Activated T-helper 1 cell treated with anti-CD3 and anti-CD28 coated beads, Interleukin-12 subunit alpha, Interleukin-12 subunit beta, Interleukin-2, Interleukin-4 antibody, amounts not matched to agents 30 ng/mL and 10 ng/mL and 1 ng/mL, durations not matched to agents 14 hours and 24 hours and 36 hours (primary cell): ENCODE measurements around the gene SCAF4. TPM values are rescaled to one million over a fixed set of nuclear protein-coding genes. Genes with fewer than 3 reads are reported as not detected.

Experiments used
- DNase-seq: peaks from one replicate; pipeline ENCODE4 v3.0.0; 2021; ENCODE audit warnings: low spot score
- H3K27ac Mint-ChIP-seq: one replicate; pipeline ENCODE4 v1.8.0; 2021; ENCODE audit warnings: mild to moderate bottlenecking, mixed read lengths
- H3K27me3 Mint-ChIP-seq: one replicate; pipeline ENCODE4 v1.8.0; 2022; ENCODE audit warnings: mild to moderate bottlenecking, moderate library complexity, mixed read lengths; ENCODE audit not compliant: insufficient read depth
- H3K36me3 Mint-ChIP-seq: one replicate; pipeline ENCODE4 v1.8.0; 2021; ENCODE audit warnings: low read depth, mixed read lengths
- H3K4me1 Mint-ChIP-seq: one replicate; pipeline ENCODE4 v1.8.0; 2021; ENCODE audit warnings: low read depth, mixed read lengths
- H3K4me3 Mint-ChIP-seq: one replicate; pipeline ENCODE4 v1.8.0; 2021; ENCODE audit warnings: mild to moderate bottlenecking, moderate library complexity, mixed read lengths
- H3K9me3 Mint-ChIP-seq: one replicate; pipeline ENCODE4 v1.8.0; 2021; ENCODE audit warnings: mixed read lengths
- intact Hi-C: fragments of 100-400 bp; cut with micrococcal nuclease; formaldehyde crosslinking; loops from one replicate; pipeline ENCODE4 v1.15.1; 2024
- total RNA-seq: library from RNA; stranded (reverse); gene quantifications from 2 replicates; pipeline ENCODE4 v1.2.3, GENCODE V29; 2022

The SCAF4 gene
- total RNA-seq, 1 donor from 2014 or later: 66.1 TPM

DNA sequence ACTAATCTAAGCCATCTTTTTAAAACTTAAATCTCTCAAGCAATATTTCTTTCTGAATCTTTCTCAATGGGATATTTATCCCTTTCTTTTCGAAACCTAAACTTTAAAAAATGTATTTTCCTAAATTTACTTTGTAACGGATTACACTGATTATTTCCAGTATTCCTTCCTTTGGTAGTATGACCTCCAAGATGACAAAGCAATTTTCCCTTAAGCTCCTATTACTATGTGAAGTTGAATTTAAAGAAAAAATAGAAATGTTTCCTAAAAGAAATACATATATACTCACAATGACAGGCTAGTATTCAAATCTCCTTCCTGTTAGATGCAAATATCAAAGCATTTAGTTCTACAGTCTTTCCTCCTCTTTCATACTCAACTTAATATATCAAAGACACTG lies 15.8 kb downstream of the SCAF4 start:
- Mint-ChIP-seq H3K36me3 (no peaks in the 10 kb centered on the region), H3K4me3 (no peak overlapping the region), H3K9me3 (no peaks in the 10 kb centered on the region), H3K27me3 (no peaks in the 10 kb centered on the region), H3K4me1 (peaks cover 41% of the 10 kb centered on the region), H3K27ac (no peak overlapping the region)
- intact Hi-C loops: no loop called here
- DNase-seq: no peak

DNA sequence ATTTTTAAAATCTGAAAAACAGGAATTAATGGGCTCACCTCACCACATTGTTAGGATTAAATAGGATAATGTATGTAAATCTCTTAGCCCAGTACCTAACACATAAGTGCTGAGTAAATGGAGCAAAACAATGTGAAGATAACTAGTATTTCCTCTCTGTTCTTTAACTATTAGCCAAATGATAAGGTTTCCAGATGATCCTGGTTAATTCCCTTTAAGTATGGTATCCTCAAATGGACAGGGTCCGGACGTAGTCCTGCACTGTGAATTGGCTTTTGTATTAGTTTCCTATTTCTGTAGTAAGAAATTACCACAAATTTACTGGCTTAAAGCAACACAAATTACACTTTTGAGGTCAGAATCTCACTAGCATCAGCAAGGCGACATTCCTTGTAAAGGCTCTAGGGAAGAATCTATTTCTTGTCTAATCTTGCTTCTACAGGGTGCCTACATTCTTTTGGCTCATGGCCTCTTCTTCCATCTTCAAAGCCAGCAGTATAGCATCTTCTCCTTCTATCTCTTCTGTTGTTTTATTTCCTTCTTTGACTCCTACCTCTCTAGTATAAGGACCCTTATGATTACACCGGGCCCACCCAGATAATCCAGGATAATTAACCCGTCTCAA lies 17.1 kb downstream of the SCAF4 start:
- Mint-ChIP-seq H3K4me3 (no peak overlapping the region), H3K9me3 (no peaks in the 10 kb centered on the region), H3K36me3 (no peaks in the 10 kb centered on the region), H3K27ac (no peak overlapping the region), H3K27me3 (no peaks in the 10 kb centered on the region), H3K4me1 (peaks cover 32% of the 10 kb centered on the region)
- no peak for DNase-seq
- intact Hi-C loops: loop anchor here (1.0 kb wide), 2 partner anchors 9 to 15 kb away; no protein-coding TSS in a partner anchor

DNA sequence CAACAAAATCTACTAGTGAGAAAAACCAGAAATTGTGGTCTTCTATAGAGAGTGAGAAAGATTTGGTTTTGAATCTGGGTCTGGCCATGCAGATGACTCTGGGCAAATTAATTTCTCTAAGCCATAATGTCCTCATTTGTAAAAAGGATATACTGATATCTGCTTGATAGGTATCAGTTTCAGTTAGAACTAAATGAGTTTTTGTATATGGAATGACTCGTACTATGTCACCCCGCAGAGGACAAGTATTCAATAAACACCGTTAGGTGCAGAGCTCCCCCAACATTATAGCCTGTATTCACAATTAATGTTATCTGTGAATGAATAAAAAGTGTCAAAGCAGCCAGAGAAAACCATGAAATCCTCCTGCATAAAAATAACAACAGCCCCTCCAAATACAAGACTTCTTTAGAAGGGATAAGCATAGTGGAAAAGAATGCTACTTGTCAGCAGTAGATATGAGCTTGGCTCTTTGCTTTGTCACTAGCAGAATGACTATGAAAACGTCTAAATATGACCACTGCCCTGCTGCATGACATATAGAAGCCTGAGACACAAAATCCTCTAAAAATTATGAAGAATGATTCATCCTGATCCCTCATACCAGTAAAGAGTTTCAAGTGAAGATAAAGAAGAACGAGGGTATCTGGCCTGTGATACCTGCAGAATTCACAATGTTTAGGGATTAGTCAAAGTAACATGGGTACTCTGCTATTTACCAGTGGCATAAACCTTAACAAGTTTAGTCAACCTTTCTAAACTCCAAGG lies 17.8 kb downstream of the SCAF4 start:
- no peaks in the 10 kb centered on the region for H3K27me3 Mint-ChIP-seq
- H3K27ac Mint-ChIP-seq: peak overlapping the region; percentile 66
- peaks cover 35% of the 10 kb centered on the region for H3K4me1 Mint-ChIP-seq
- H3K36me3 Mint-ChIP-seq: no peaks in the 10 kb centered on the region
- H3K9me3 Mint-ChIP-seq: no peaks in the 10 kb centered on the region
- H3K4me3 Mint-ChIP-seq: no peak overlapping the region
- intact Hi-C loops: loop anchor here (1.0 kb wide), 2 partner anchors 10 to 16 kb away; no protein-coding TSS in a partner anchor
- DNase-seq: no peak

- Mint-ChIP-seq H3K36me3 (no peaks in the 10 kb centered on the region), H3K27ac (no peak overlapping the region), H3K4me3 (no peak overlapping the region), H3K27me3 (no peaks in the 10 kb centered on the region), H3K4me1 (peaks cover 31% of the 10 kb centered on the region), H3K9me3 (no peaks in the 10 kb centered on the region)
- no peak for DNase-seq
- intact Hi-C loops: no loop called here
These were observed 18.8 kb downstream of the SCAF4 start for GRCh38 chr21:31713115-31713514.

- Mint-ChIP-seq H3K4me3 (no peak overlapping the region), H3K27me3 (no peaks in the 10 kb centered on the region), H3K9me3 (no peaks in the 10 kb centered on the region), H3K4me1 (peaks cover 37% of the 10 kb centered on the region), H3K36me3 (no peaks in the 10 kb centered on the region), H3K27ac (no peak overlapping the region)
- no peak for DNase-seq
- intact Hi-C loops: no loop called here
These were observed 20.1 kb downstream of the SCAF4 start for GRCh38 chr21:31711745-31712285.

DNA sequence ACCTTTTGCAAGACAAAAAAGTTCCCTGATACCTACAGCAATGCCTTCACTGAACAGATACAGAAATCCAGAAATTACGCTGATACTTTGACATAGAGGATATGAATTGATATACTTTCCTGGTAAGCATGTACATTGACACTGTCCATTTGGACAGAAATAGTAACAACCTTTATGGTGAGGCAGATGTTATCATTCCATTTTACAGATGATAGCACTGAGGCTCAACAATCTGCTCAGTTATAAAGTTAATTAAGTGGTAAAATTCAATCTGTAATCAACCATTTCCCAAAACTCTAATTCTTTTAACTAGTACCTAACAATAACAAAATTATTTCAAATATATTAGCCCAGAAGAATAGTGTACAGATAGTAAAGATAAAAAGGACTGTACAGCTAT lies 20.6 kb downstream of the SCAF4 start:
- Mint-ChIP-seq H3K27ac (no peak overlapping the region), H3K4me1 (peaks cover 37% of the 10 kb centered on the region), H3K4me3 (no peak overlapping the region), H3K9me3 (no peaks in the 10 kb centered on the region), H3K27me3 (no peaks in the 10 kb centered on the region), H3K36me3 (no peaks in the 10 kb centered on the region)
- intact Hi-C loops: no loop called here
- DNase-seq: no peak

DNA sequence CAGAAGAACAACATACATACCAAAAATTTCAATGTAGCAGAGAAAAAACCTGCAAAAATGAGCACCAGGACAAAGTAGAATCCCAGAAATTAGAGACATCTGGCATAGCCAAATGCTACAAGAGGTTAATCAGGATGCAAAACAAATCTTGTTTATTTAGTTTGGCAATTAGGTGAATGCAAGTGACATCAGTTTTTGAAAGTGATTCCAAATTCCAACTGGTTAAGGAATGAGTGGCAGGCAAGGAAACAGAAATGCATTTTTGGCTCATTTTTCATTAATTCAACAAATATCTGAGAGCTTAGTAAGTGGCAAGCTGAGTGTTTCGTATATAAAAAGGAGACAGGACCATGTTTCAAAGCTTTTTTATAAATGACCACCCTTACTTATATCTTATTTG lies 21.3 kb downstream of the SCAF4 start:
- Mint-ChIP-seq H3K4me3 (no peak overlapping the region), H3K9me3 (no peaks in the 10 kb centered on the region), H3K27ac (no peak overlapping the region), H3K36me3 (no peaks in the 10 kb centered on the region), H3K4me1 (peaks cover 38% of the 10 kb centered on the region), H3K27me3 (no peaks in the 10 kb centered on the region)
- no peak for DNase-seq
- intact Hi-C loops: no loop called here

GRCh38 chr21:31708541-31708940 lies 23.4 kb downstream of the SCAF4 start:
- Mint-ChIP-seq H3K36me3 (peaks cover 6% of the 10 kb centered on the region), H3K27me3 (no peaks in the 10 kb centered on the region), H3K4me3 (no peak overlapping the region), H3K4me1 (peaks cover 25% of the 10 kb centered on the region), H3K27ac (no peak overlapping the region), H3K9me3 (no peaks in the 10 kb centered on the region)
- intact Hi-C loops: no loop called here
- DNase-seq: no peak

- intact Hi-C loops: no loop called here
- no peaks in the 10 kb centered on the region for H3K27me3 Mint-ChIP-seq
- no peak overlapping the region for H3K4me3 Mint-ChIP-seq
- DNase-seq: no peak
- H3K9me3 Mint-ChIP-seq: no peaks in the 10 kb centered on the region
- H3K4me1 Mint-ChIP-seq: peaks cover 25% of the 10 kb centered on the region
- H3K36me3 Mint-ChIP-seq: peaks cover 8% of the 10 kb centered on the region
- H3K27ac Mint-ChIP-seq: no peak overlapping the region
These were observed 24.4 kb downstream of the SCAF4 start for GRCh38 chr21:31707499-31707898.

DNA sequence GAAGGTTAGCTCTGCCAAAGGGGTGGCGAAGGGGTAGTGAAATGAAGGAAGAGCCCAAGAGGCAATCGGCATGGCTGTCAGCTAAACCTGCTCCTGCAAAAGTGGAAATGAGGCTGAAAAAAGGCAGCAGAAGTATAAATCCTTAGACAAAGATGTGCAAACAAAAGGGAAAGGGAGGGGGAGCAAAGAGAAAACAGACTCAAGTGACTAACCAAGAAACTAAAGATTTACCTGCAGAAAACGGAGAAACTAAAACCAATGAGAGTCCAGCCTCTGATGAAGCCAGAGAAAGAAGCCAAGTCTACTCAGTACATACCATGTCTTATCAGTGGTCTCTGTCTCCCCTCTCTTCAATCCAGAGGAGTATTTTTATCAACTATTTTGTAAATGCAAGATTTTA lies 25.4 kb downstream of the SCAF4 start:
- Mint-ChIP-seq H3K27ac (peak overlapping the region; percentile 27), H3K4me1 (peaks cover 33% of the 10 kb centered on the region), H3K36me3 (peaks cover 11% of the 10 kb centered on the region), H3K27me3 (no peaks in the 10 kb centered on the region), H3K4me3 (no peak overlapping the region), H3K9me3 (no peaks in the 10 kb centered on the region)
- intact Hi-C loops: no loop called here
- no peak for DNase-seq

DNA sequence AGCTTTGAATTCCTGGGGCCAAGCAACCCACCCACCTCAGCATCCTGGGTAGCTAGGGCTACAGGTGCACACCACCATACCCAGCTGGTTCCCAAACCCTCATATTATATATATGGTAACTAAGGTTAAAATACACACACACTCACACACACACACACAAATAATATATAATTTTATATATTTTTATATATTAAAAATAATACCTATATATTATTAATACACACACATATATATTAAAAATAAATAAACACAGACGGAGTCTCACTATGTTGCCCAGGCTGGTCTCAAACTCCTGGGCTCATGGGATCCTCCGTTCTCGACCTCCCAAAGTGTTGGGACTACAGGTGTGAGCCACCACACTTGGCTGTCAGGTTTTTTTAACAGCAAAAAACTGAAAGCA lies 31.9 kb downstream of the SCAF4 start:
- H3K9me3 Mint-ChIP-seq: no peaks in the 10 kb centered on the region
- H3K27me3 Mint-ChIP-seq: no peaks in the 10 kb centered on the region
- H3K36me3 Mint-ChIP-seq: peaks cover 37% of the 10 kb centered on the region
- no peak overlapping the region for H3K27ac Mint-ChIP-seq
- intact Hi-C loops: no loop called here
- peaks cover 23% of the 10 kb centered on the region for H3K4me1 Mint-ChIP-seq
- H3K4me3 Mint-ChIP-seq: no peak overlapping the region
- DNase-seq: no peak

- H3K27me3 Mint-ChIP-seq: no peaks in the 10 kb centered on the region
- peaks cover 42% of the 10 kb centered on the region for H3K36me3 Mint-ChIP-seq
- H3K4me1 Mint-ChIP-seq: peaks cover 19% of the 10 kb centered on the region
- DNase-seq: no peak
- H3K9me3 Mint-ChIP-seq: no peaks in the 10 kb centered on the region
- no peak overlapping the region for H3K27ac Mint-ChIP-seq
- no peak overlapping the region for H3K4me3 Mint-ChIP-seq
- intact Hi-C loops: no loop called here
These were observed 33.5 kb downstream of the SCAF4 start for GRCh38 chr21:31698461-31698860.

- no peak overlapping the region for H3K27ac Mint-ChIP-seq
These were observed 35.5 kb downstream of the SCAF4 start for GRCh38 chr21:31696424-31696823.

More at GRCh38 chr21:31696424-31696823, 35.5 kb downstream of the SCAF4 start:
- Mint-ChIP-seq H3K27me3 (no peaks in the 10 kb centered on the region), H3K9me3 (no peaks in the 10 kb centered on the region), H3K4me3 (no peak overlapping the region), H3K4me1 (peaks cover 10% of the 10 kb centered on the region), H3K36me3 (peaks cover 47% of the 10 kb centered on the region)
- no peak for DNase-seq
- intact Hi-C loops: no loop called here
